ENCODE results near the gene JAG2.

GRCh38 chr14:105138021-105138541 is 30.5 kb downstream of the JAG2 start:
- no peak for TF ChIP-seq POLR2A (IDR thresholded peaks at IDR 0.05; ENCODE audit: low read depth, low read length)
- TF ChIP-seq TAF1 (IDR thresholded peaks at IDR 0.05; ENCODE audit: low read depth, low read length) = no peak
- no peak for TF ChIP-seq POLR2AphosphoS5 (IDR thresholded peaks at IDR 0.05; ENCODE audit: low read depth, low read length)
- no peak for TF ChIP-seq POU2F2 (IDR thresholded peaks at IDR 0.05; ENCODE audit: low read depth, low read length)

Data from GM12891 (cell line).